H9 (cell line): ENCODE measurements around the gene ZNF335. TPM values are rescaled to one million over a fixed set of nuclear protein-coding genes. Genes with fewer than 3 reads are reported as not detected.

Source experiments
- DNase-seq: peaks from one replicate; pipeline ENCODE4 v3.0.0-alpha.2; 2017
- H2AFZ ChIP-seq: one replicate; pipeline ENCODE4 v1.6.1; 2013; ENCODE audit warnings: mild to moderate bottlenecking, low read length, control low read depth, moderate library complexity
- H2AK5ac ChIP-seq: 2 replicates; pipeline ENCODE4 v1.6.1; 2013; ENCODE audit warnings: low read length, control low read depth, mixed read lengths; ENCODE audit not compliant: insufficient read length
- H2BK120ac ChIP-seq: one replicate; pipeline ENCODE4 v1.6.1; 2013; ENCODE audit warnings: low read depth, mild to moderate bottlenecking, low read length, control low read depth, inconsistent platforms; ENCODE audit not compliant: poor library complexity, severe bottlenecking
- H2BK12ac ChIP-seq: 2 replicates; pipeline ENCODE4 v1.6.1; 2013; ENCODE audit warnings: low read length, control low read depth, mixed read lengths, low read depth; ENCODE audit not compliant: insufficient read length
- H2BK15ac ChIP-seq: 2 replicates; pipeline ENCODE4 v1.6.1; 2013; ENCODE audit warnings: low read depth, low read length, control low read depth
- H2BK20ac ChIP-seq: one replicate; pipeline ENCODE4 v1.6.1; 2013; ENCODE audit warnings: low read depth, mild to moderate bottlenecking, low read length, control low read depth, inconsistent platforms; ENCODE audit not compliant: poor library complexity, severe bottlenecking
- H2BK5ac ChIP-seq: 2 replicates; pipeline ENCODE4 v1.6.1; 2013; ENCODE audit warnings: low read length, control low read depth, mixed read lengths; ENCODE audit not compliant: insufficient read length
- H3K14ac ChIP-seq: 2 replicates; pipeline ENCODE4 v1.6.1; 2013; ENCODE audit warnings: low read length, control low read depth; ENCODE audit not compliant: insufficient read depth
- H3K18ac ChIP-seq: 2 replicates; pipeline ENCODE4 v1.6.1; 2013; ENCODE audit warnings: low read depth, mild to moderate bottlenecking, mixed read lengths, low read length, control low read depth; ENCODE audit not compliant: insufficient read length
- H3K23ac ChIP-seq: 2 replicates; pipeline ENCODE4 v1.6.1; 2013; ENCODE audit warnings: low read length, control low read depth, mixed read lengths, low read depth; ENCODE audit not compliant: insufficient read length
- H3K23me2 ChIP-seq: 2 replicates; pipeline ENCODE4 v1.6.1; 2013; ENCODE audit warnings: low read depth, mild to moderate bottlenecking, mixed read lengths, low read length, control low read depth; ENCODE audit not compliant: insufficient read length, poor library complexity, severe bottlenecking
- H3K27ac ChIP-seq: 2 replicates; pipeline ENCODE4 v1.5.1; 2013; ENCODE audit warnings: low read length, control low read depth, mixed read lengths, low read depth; ENCODE audit not compliant: insufficient read length
- H3K27me3 ChIP-seq: 2 replicates; pipeline ENCODE4 v1.6.1; 2013; ENCODE audit warnings: low read length, control low read depth, inconsistent platforms; ENCODE audit not compliant: insufficient read depth
- H3K4ac ChIP-seq: 2 replicates; pipeline ENCODE4 v1.6.1; 2013; ENCODE audit warnings: low read depth, mild to moderate bottlenecking, control low read depth, inconsistent platforms, low read length, moderate library complexity
- H3K4me1 ChIP-seq: 2 replicates; pipeline ENCODE4 v1.6.1; 2013; ENCODE audit warnings: low read length, control low read depth, inconsistent platforms; ENCODE audit not compliant: insufficient read depth
- H3K4me2 ChIP-seq: 2 replicates; pipeline ENCODE4 v1.6.1; 2013; ENCODE audit warnings: low read length, control low read depth, mixed read lengths; ENCODE audit not compliant: insufficient read length, insufficient read depth
- H3K56ac ChIP-seq: 2 replicates; pipeline ENCODE4 v1.6.1; 2013; ENCODE audit warnings: low read depth, mild to moderate bottlenecking, mixed read lengths, low read length, control low read depth; ENCODE audit not compliant: insufficient read length
- H3K79me1 ChIP-seq: 2 replicates; pipeline ENCODE4 v1.6.1; 2013; ENCODE audit warnings: low read depth, mild to moderate bottlenecking, moderate library complexity, low read length, control low read depth, inconsistent platforms; ENCODE audit not compliant: insufficient read depth, poor library complexity, severe bottlenecking
- H3K79me2 ChIP-seq: 2 replicates; pipeline ENCODE4 v1.6.1; 2013; ENCODE audit warnings: low read length, control low read depth, inconsistent platforms; ENCODE audit not compliant: insufficient read depth
- H3K9ac ChIP-seq: 2 replicates; pipeline ENCODE4 v1.6.1; 2013; ENCODE audit warnings: low read length, control low read depth, mixed read lengths; ENCODE audit not compliant: insufficient read length; ENCODE audit errors: extremely low read depth
- H3K9me3 ChIP-seq: one replicate; pipeline ENCODE4 v1.6.1; 2013; ENCODE audit warnings: low read depth, low read length, inconsistent platforms; ENCODE audit not compliant: control insufficient read depth
- H3T11ph ChIP-seq: one replicate; pipeline ENCODE4 v1.6.1; 2013; ENCODE audit warnings: mild to moderate bottlenecking, low read length, control low read depth, inconsistent platforms
- H4K20me1 ChIP-seq: one replicate; pipeline ENCODE4 v1.6.1; 2013; ENCODE audit not compliant: control insufficient read depth, insufficient read length, insufficient read depth
- H4K5ac ChIP-seq: 2 replicates; pipeline ENCODE4 v1.6.1; 2013; ENCODE audit warnings: low read depth, mild to moderate bottlenecking, mixed read lengths, low read length, control low read depth; ENCODE audit not compliant: insufficient read length
- H4K8ac ChIP-seq: replicated peaks from 2 replicates; pipeline ENCODE4 v1.6.1; 2013; ENCODE audit warnings: low read length, control low read depth, mixed read lengths, low read depth; ENCODE audit not compliant: insufficient read length
- H4K91ac ChIP-seq: 2 replicates; pipeline ENCODE4 v1.6.1; 2013; ENCODE audit warnings: low read depth, mild to moderate bottlenecking, moderate library complexity, mixed read lengths, low read length, control low read depth; ENCODE audit not compliant: insufficient read length
- H3K27ac Mint-ChIP-seq, 3 experiments: 2 replicates in 2 of 3; 3 replicates in 1 of 3; pipeline ENCODE4 v1.8.0; 2020 to 2021; ENCODE audit warnings: mixed read lengths in 3 of 3, mild to moderate bottlenecking in 1 of 3, moderate library complexity in 1 of 3
- H3K27me3 Mint-ChIP-seq: 2 replicates; pipeline ENCODE4 v1.8.0; 2021; ENCODE audit warnings: low read depth, mild to moderate bottlenecking, moderate library complexity, mixed read lengths
- H3K36me3 Mint-ChIP-seq, 3 experiments: 2 replicates in 2 of 3; 3 replicates in 1 of 3; pipeline ENCODE4 v1.8.0; 2020 to 2021; ENCODE audit warnings: low read depth in 3 of 3, mixed read lengths in 3 of 3; ENCODE audit not compliant: insufficient read depth in 1 of 3
- H3K4me1 Mint-ChIP-seq, 2 experiments: 2 replicates each; pipeline ENCODE4 v1.8.0; 2020; ENCODE audit warnings: mixed read lengths in 2 of 2
- H3K4me3 Mint-ChIP-seq, 2 experiments: 2 replicates in 1 of 2; 3 replicates in 1 of 2; pipeline ENCODE4 v1.8.0; 2020 to 2021; ENCODE audit warnings: mild to moderate bottlenecking in 2 of 2, mixed read lengths in 2 of 2, moderate library complexity in 1 of 2
- H3K9me3 Mint-ChIP-seq, 2 experiments: 2 replicates in 1 of 2; 3 replicates in 1 of 2; pipeline ENCODE4 v1.8.0; 2020; ENCODE audit warnings: mild to moderate bottlenecking in 2 of 2, mixed read lengths in 2 of 2, moderate library complexity in 1 of 2
- WGBS: extraction: QIAGEN DNeasy Blood & Tissue Kit; methylation state at CpG from one replicate; pipeline ENCODE4 v1.1.7; 2013; ENCODE audit warnings: missing lambda C conversion rate, low lambda C conversion rate, mixed read lengths; ENCODE audit not compliant: insufficient read length; ENCODE audit errors: extremely low coverage; 5-methylcytosine and 5-hydroxymethylcytosine counted together
- total RNA-seq: library from RNA; stranded (reverse); gene quantifications from 2 replicates; pipeline ENCODE4 v1.2.1, GENCODE V29; 2021
- TF ChIP-seq, protein P1 (sequence below): fragments of 200-600 bp; sonication (generic); conservative IDR thresholded peaks from 3 replicates; pipeline ENCODE4 v1.8.0; 2021; ENCODE audit warnings: antibody characterized with exemption, mild to moderate bottlenecking

ZNF335 gene
- total RNA-seq, 1 experiment from 2014 or later, result 21.1 TPM

- WGBS, result no CpG with 5 or more reads among the region's 16 CpGs
- no peak overlapping the region for H2BK20ac ChIP-seq
- no peak overlapping the region for H3K23ac ChIP-seq
- no peaks in the 10 kb centered on the region for H3K23me2 ChIP-seq
- H2BK12ac ChIP-seq, result no peak overlapping the region
- H3K27me3 ChIP-seq, result no peaks in the 10 kb centered on the region
- no peak overlapping the region for H3K56ac ChIP-seq
- H3T11ph ChIP-seq, result no peak overlapping the region
- no peak overlapping the region for H3K27ac ChIP-seq
- no peak overlapping the region for H3K4me2 ChIP-seq
- TF ChIP-seq, protein P1, sequence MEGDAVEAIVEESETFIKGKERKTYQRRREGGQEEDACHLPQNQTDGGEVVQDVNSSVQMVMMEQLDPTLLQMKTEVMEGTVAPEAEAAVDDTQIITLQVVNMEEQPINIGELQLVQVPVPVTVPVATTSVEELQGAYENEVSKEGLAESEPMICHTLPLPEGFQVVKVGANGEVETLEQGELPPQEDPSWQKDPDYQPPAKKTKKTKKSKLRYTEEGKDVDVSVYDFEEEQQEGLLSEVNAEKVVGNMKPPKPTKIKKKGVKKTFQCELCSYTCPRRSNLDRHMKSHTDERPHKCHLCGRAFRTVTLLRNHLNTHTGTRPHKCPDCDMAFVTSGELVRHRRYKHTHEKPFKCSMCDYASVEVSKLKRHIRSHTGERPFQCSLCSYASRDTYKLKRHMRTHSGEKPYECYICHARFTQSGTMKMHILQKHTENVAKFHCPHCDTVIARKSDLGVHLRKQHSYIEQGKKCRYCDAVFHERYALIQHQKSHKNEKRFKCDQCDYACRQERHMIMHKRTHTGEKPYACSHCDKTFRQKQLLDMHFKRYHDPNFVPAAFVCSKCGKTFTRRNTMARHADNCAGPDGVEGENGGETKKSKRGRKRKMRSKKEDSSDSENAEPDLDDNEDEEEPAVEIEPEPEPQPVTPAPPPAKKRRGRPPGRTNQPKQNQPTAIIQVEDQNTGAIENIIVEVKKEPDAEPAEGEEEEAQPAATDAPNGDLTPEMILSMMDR, result no peak
- no peak overlapping the region for H4K91ac ChIP-seq
- H2AK5ac ChIP-seq, result no peak overlapping the region
- H3K4me1 ChIP-seq, result no peaks in the 10 kb centered on the region
- H3K27me3 Mint-ChIP-seq, result no peaks in the 10 kb centered on the region
- no peak overlapping the region for H2AFZ ChIP-seq
- no peaks in the 10 kb centered on the region for H3K9me3 ChIP-seq
- H3K9ac ChIP-seq, result no peak overlapping the region
- no peak overlapping the region for H2BK15ac ChIP-seq
- H3K4me3 Mint-ChIP-seq, result no peak overlapping the region
- peak overlapping the region in 1 of 3 experiments; percentile 61; a peak in 1 of 7 replicates for H3K27ac Mint-ChIP-seq
- no peak overlapping the region for H2BK5ac ChIP-seq
- H4K5ac ChIP-seq, result no peak overlapping the region
- no peaks in the 10 kb centered on the region for H3K79me2 ChIP-seq
- H2BK120ac ChIP-seq, result no peak overlapping the region
- no peaks in the 10 kb centered on the region for H4K20me1 ChIP-seq
- peaks cover 25 to 69% (median 51%) of the 10 kb centered on the region in 3 experiments for H3K36me3 Mint-ChIP-seq
- H3K4me1 Mint-ChIP-seq, result no peaks in the 10 kb centered on the region
- no peaks in the 10 kb centered on the region for H3K79me1 ChIP-seq
- peak; percentile 18 for DNase-seq
- no peak overlapping the region for H3K4ac ChIP-seq
- no peak overlapping the region for H3K14ac ChIP-seq
- no peak overlapping the region for H3K18ac ChIP-seq
- H4K8ac ChIP-seq, result no peak overlapping the region
- H3K9me3 Mint-ChIP-seq, result no peaks in the 10 kb centered on the region
Measured at GRCh38 chr20:45959126-45959525, 12.9 kb downstream of the ZNF335 start.
